GM18517 (cell line): ENCODE measurements around the gene IPCEF1.
"Not testable (repeated sequence)": the region's sequence is repeated elsewhere in the genome, so short reads cannot be mapped to it uniquely, and the experiment has no call there.

Experiments
- ATAC-seq: cut with Tn5 transposase; IDR thresholded peaks from one replicate; pipeline ENCODE4 v1.9.1; 2021; ENCODE audit warnings: mild to moderate bottlenecking, moderate library complexity; ENCODE audit not compliant: unreplicated experiment

The IPCEF1 gene

GRCh38 chr6:154337406-154338005 is 19.1 kb downstream of the IPCEF1 start:
- no peak for ATAC-seq

GRCh38 chr6:154334147-154334546 is 22.5 kb downstream of the IPCEF1 start:
- not testable (repeated sequence) for ATAC-seq

- ATAC-seq: no peak
These were observed 24.9 kb downstream of the IPCEF1 start for GRCh38 chr6:154331750-154332149.

- no peak for ATAC-seq
These were observed 27.0 kb downstream of the IPCEF1 start for GRCh38 chr6:154329350-154330170.

- not testable (repeated sequence) for ATAC-seq
These were observed 29.3 kb downstream of the IPCEF1 start for GRCh38 chr6:154327313-154327712.

GRCh38 chr6:154325142-154325541 is 31.5 kb downstream of the IPCEF1 start:
- no peak for ATAC-seq

- ATAC-seq: no peak
These were observed 36.4 kb downstream of the IPCEF1 start for GRCh38 chr6:154320181-154320580.

GRCh38 chr6:154319231-154319858 is 37.3 kb downstream of the IPCEF1 start:
- ATAC-seq: peak; percentile 54

GRCh38 chr6:154318721-154319120 is 37.9 kb downstream of the IPCEF1 start:
- ATAC-seq: no peak

GRCh38 chr6:154316131-154316530 is 40.5 kb downstream of the IPCEF1 start:
- ATAC-seq: no peak

- ATAC-seq: no peak
These were observed 42.5 kb downstream of the IPCEF1 start for GRCh38 chr6:154314084-154314483.

GRCh38 chr6:154308986-154309385 is 47.6 kb downstream of the IPCEF1 start:
- ATAC-seq: no peak

- ATAC-seq: no peak
These were observed 48.7 kb downstream of the IPCEF1 start for GRCh38 chr6:154307696-154308425.

GRCh38 chr6:154307147-154307546 is 49.5 kb downstream of the IPCEF1 start:
- ATAC-seq: not testable (repeated sequence)

GRCh38 chr6:154306696-154307095 is 49.9 kb downstream of the IPCEF1 start:
- ATAC-seq: peak; percentile 49

- ATAC-seq: no peak
These were observed 52.4 kb downstream of the IPCEF1 start for GRCh38 chr6:154304191-154304590.

GRCh38 chr6:154303642-154304041 is 53.0 kb downstream of the IPCEF1 start:
- ATAC-seq: not testable (repeated sequence)

GRCh38 chr6:154301839-154302752 is 54.5 kb downstream of the IPCEF1 start:
- ATAC-seq: peak; percentile 92

- ATAC-seq: no peak
These were observed 55.4 kb downstream of the IPCEF1 start for GRCh38 chr6:154301086-154301625.

- ATAC-seq: peak; percentile 48
These were observed 58.3 kb downstream of the IPCEF1 start for GRCh38 chr6:154298297-154298696.
